Ascending aorta (tissue), 2 donors: Measurements from ENCODE around the gene CEP104. TPM values are rescaled to one million over a fixed set of nuclear protein-coding genes. Genes with fewer than 3 reads are reported as not detected.

Experiments
- DNase-seq, 2 donors: peaks; one replicate each; pipeline ENCODE4 v3.0.0-alpha.2; 2019; ENCODE audit warnings: low spot score in 2 of 2
- H3K27ac ChIP-seq, 2 donors: fragments of 200-600 bp; sonication (generic); one replicate each; pipeline ENCODE4 v1.5.1; 2016 to 2017; ENCODE audit warnings: mild to moderate bottlenecking in 1 of 2
- H3K27me3 ChIP-seq: fragments of 200-600 bp; sonication (generic); one replicate; pipeline ENCODE4 v1.5.1; 2017
- H3K36me3 ChIP-seq, 2 donors: fragments of 200-600 bp; sonication (generic); one replicate each; pipeline ENCODE4 v1.5.1; 2016
- H3K4me1 ChIP-seq, 2 donors: fragments of 200-600 bp; sonication (generic); one replicate each; pipeline ENCODE4 v1.5.1; 2016 to 2017; ENCODE audit warnings: mild to moderate bottlenecking in 1 of 2
- H3K4me3 ChIP-seq, 2 donors: fragments of 200-600 bp; sonication (generic); one replicate each; pipeline ENCODE4 v1.5.1; 2016 to 2017; ENCODE audit warnings: mild to moderate bottlenecking in 1 of 2
- H3K9me3 ChIP-seq, 2 donors: fragments of 200-600 bp; sonication (generic); one replicate each; pipeline ENCODE4 v1.5.1; 2016
- intact Hi-C: fragments of 100-400 bp; cut with DNase I; formaldehyde crosslinking; loops from one replicate; pipeline ENCODE4 v1.15.1; 2023
- total RNA-seq: library from RNA; depleted of rRNA; stranded (reverse); fragments of >200 nt; gene quantifications from one replicate; pipeline ENCODE4 v1.1.0, GENCODE V29; 2016
- TF ChIP-seq, protein P1 (sequence below), 3 experiments: fragments of 200-600 bp in 2 of 3; fragments of 450-650 bp in 1 of 3; sonication (generic) in 2 of 3; IDR thresholded peaks; one replicate each; pipeline ENCODE4 v1.5.1; 2016 to 2019; ENCODE audit warnings: antibody characterized with exemption in 3 of 3, mild to moderate bottlenecking in 1 of 3, moderate library complexity in 1 of 3

CEP104 gene
- total RNA-seq, 1 donor from 2014 or later: 93.6 TPM

GRCh38 chr1:3777078-3777547, 79.9 kb downstream of the CEP104 start:
- Histone ChIP-seq H3K27ac (no peak overlapping the region), H3K4me1 (peaks cover 0 to 1% of the 10 kb centered on the region in 2 donors), H3K4me3 (no peak overlapping the region), H3K9me3 (no peaks in the 10 kb centered on the region), H3K36me3 (peaks cover 29 to 34% of the 10 kb centered on the region in 2 donors), H3K27me3 (no peaks in the 10 kb centered on the region)
- intact Hi-C loops: no loop called here
- no peak for DNase-seq
- TF ChIP-seq, protein P1, sequence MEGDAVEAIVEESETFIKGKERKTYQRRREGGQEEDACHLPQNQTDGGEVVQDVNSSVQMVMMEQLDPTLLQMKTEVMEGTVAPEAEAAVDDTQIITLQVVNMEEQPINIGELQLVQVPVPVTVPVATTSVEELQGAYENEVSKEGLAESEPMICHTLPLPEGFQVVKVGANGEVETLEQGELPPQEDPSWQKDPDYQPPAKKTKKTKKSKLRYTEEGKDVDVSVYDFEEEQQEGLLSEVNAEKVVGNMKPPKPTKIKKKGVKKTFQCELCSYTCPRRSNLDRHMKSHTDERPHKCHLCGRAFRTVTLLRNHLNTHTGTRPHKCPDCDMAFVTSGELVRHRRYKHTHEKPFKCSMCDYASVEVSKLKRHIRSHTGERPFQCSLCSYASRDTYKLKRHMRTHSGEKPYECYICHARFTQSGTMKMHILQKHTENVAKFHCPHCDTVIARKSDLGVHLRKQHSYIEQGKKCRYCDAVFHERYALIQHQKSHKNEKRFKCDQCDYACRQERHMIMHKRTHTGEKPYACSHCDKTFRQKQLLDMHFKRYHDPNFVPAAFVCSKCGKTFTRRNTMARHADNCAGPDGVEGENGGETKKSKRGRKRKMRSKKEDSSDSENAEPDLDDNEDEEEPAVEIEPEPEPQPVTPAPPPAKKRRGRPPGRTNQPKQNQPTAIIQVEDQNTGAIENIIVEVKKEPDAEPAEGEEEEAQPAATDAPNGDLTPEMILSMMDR (IDR thresholded peaks at IDR 0.05): no peak

DNA sequence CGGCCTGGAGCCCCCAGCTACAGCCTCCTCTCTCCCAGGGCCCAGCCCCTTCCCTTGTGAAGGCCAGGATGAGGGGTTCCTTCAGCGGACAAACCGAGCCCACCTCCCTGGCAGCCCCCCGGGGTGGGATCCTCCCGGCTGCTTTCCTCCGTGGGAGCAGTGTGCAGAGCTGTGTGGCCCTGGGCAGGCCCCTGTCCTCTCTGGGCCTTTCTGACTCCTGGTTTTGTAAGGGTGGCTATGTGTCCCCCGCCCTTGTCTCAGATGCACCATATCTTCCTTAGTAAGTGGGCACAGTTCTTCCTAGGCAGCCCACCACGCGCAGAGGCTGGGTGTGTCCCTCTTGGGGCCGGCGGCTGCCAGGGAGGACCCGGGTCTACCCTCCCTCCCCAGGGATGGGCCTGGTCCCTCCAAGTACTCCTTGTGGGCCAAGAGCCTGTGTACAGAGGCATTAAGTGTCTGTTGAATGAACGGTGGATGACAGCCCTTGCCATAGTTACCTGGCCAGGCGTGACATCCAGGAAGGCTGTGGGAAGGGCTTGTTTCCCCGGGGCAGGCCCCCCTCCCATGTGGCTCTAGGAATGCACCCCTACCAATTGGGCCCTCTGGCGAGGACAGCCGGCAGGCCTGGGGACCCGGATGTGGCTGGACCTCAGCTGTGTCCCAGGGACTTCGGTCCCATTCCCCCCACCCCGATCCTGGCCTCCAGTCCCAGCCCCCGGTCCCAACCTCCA, 80.6 kb downstream of the CEP104 start:
- TF ChIP-seq, protein P1 (IDR thresholded peaks at IDR 0.05): no peak
- H3K27me3 ChIP-seq: no peaks in the 10 kb centered on the region
- peaks cover 22 to 27% of the 10 kb centered on the region in 2 donors for H3K36me3 ChIP-seq
- H3K27ac ChIP-seq: no peak overlapping the region
- H3K4me1 ChIP-seq: peaks cover 0 to 8% of the 10 kb centered on the region in 2 donors
- intact Hi-C loops: no loop called here
- H3K4me3 ChIP-seq: no peak overlapping the region
- DNase-seq: no peak
- H3K9me3 ChIP-seq: no peaks in the 10 kb centered on the region

DNA sequence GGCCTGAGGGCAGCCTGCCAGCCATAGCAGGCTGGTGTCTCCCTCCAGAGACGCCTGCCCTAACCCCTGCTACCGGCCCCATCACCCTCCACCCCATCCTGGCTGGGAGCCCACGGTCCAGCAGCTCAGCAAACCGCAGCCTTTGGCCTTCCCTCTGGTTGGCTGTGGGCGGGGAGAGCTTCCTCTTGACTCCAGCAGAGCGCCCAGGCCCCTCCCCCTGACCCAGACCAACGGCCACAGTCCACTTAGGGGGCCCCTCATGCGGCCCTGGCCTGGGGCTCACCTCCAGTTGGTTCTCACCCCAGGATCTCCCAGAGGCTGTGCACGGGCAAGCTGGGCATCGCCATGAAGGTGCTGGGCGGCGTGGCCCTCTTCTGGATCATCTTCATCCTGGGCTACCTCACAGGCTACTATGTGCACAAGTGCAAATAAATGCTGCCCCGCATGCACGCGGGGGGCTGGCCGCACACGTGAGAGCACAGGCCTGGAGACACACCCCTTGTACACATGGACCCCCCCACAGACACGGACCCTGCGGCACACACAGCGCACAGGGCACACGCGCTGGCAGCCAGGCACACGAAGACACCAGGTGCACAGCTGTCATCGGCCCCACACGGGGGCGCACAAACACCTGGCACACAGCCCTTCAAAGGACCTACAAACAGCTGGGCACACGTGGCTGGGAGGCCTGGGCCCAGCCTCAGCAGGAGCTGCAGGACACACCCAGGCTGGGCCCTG, 81.4 kb downstream of the CEP104 start:
- Histone ChIP-seq H3K4me3 (no peak overlapping the region), H3K27me3 (no peaks in the 10 kb centered on the region), H3K4me1 (peaks cover 0 to 8% of the 10 kb centered on the region in 2 donors), H3K36me3 (peaks cover 15 to 20% of the 10 kb centered on the region in 2 donors), H3K9me3 (no peaks in the 10 kb centered on the region), H3K27ac (no peak overlapping the region)
- intact Hi-C loops: no loop called here
- TF ChIP-seq, protein P1 (IDR thresholded peaks at IDR 0.05): no peak
- DNase-seq: no peak

DNA sequence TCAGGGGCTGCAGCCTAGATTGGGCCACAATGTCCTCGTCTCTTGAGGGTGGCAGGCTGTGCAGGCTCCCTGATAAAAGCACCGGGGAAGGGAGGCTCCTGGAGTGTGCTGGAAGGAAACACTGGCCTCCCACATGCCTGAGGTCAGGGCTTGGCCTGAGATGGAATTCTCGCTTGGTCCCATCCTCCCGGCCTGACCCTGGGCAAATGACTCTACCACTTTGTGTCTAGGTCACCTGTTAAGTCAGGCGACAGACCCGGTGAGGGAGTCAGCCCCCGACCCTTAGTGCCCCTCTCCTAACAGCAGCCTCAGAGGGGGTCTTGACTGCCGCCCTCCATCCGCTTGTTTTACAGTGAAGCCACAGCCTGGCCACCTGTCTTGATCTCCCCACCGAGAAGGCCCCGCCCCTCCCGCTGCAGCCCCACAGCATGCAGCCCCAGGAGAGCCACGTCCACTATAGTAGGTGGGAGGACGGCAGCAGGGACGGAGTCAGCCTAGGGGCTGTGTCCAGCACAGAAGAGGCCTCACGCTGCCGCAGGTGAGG, 82.0 kb downstream of the CEP104 start:
- intact Hi-C loops: no loop called here
- TF ChIP-seq, protein P1 (IDR thresholded peaks at IDR 0.05): no peak
- no peak overlapping the region for H3K4me3 ChIP-seq
- peaks cover 0 to 8% of the 10 kb centered on the region in 2 donors for H3K4me1 ChIP-seq
- H3K27me3 ChIP-seq: no peaks in the 10 kb centered on the region
- no peaks in the 10 kb centered on the region for H3K9me3 ChIP-seq
- no peak overlapping the region for H3K27ac ChIP-seq
- DNase-seq: no peak
- H3K36me3 ChIP-seq: peaks cover 9 to 13% of the 10 kb centered on the region in 2 donors

- H3K27ac ChIP-seq: no peak overlapping the region
- no peaks in the 10 kb centered on the region for H3K27me3 ChIP-seq
- peaks cover 0 to 8% of the 10 kb centered on the region in 2 donors for H3K4me1 ChIP-seq
- TF ChIP-seq, protein P1 (IDR thresholded peaks at IDR 0.05): no peak
- intact Hi-C loops: no loop called here
- DNase-seq: no peak
- no peaks in the 10 kb centered on the region for H3K9me3 ChIP-seq
- H3K36me3 ChIP-seq: peaks cover 3 to 7% of the 10 kb centered on the region in 2 donors
- H3K4me3 ChIP-seq: no peak overlapping the region
Measured at GRCh38 chr1:3774276-3774945, 82.6 kb downstream of the CEP104 start.
